ENCODE results near the gene SYS1.
A peak's percentile ranks its signal among the peaks of the same experiment; 100 is the strongest.

SYS1 gene

DNA sequence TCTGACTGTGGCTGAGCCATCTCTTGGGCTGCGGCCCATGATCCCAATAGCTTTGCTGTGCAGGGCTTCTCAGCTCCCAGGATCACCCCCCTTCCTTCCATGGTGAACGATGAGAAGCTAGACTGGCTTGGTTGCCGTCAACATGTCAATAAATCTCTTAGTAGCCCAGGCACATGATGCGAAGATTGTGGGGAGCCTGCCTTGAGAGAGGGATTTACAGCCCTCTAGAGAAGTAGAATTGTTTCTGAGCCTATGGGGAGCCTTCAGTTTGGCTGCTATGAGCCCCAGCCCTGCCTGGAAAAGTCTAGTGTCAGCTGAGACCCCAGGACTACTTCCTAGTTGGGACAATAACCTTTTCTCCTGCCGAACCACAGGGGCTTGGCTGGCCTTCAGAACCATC, 49.7 kb downstream of the SYS1 start:
- no peak for DNase-seq (ENCODE audit: low read depth in 2 of 2, low spot score in 1 of 2)

DNA sequence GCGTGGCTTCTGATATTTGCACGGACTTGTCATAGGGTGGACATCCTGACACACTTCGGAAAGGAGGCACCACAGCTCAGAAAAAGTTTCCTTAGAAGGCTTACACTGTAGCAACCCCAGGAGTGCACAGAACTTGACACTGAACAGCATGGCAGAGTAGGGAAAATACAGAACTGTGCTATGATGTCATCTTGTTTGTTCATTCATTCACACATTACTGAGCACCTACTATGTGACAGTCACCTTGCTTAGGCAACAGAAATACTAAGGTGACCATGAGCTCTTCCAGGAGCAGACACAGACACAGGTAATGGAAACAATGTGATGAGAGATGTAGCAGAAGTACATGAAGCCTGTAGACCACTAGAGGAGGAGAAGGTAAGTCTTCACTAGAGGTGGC, 50.5 kb downstream of the SYS1 start:
- DNase-seq (ENCODE audit: low read depth in 2 of 2, low spot score in 1 of 2), result no peak

DNA sequence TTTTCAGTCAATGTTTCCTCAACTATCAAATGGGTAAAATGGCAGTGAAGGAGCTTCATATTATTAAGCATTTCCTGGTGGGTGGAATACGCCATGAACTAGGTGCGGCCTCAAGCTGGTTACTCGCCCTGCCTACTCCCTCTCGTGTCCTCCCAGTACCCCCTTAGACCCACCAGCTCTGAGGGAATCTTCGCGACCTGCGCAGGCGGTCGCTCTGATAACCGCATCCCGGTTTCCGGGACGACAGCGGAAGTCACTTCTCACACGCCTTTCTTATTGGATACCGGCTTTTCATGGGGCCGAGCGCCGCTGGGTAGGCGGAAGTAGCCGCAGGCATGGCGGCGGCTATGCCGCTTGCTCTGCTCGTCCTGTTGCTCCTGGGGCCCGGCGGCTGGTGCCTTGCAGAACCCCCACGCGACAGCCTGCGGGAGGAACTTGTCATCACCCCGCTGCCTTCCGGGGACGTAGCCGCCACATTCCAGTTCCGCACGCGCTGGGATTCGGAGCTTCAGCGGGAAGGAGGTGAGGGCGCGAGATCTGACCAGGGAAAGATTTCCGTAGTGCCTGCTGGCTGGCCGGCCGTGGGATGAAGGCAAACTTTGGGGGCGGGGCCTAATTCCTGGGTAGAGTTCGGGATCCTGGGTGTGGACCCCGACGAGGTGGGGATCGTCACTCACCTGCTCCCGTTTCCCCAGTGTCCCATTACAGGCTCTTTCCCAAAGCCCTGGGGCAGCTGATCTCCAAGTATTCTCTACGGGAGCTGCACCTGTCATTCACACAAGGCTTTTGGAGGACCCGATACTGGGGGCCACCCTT, 53.1 kb downstream of the SYS1 start, which contains the start of gene PIGT:
TSS of gene PIGT (plus strand) at position 320 of the 816 bp plus-strand sequence. CDS start at position 336, 16 bp downstream.
- peak; percentile 75 to 85 for DNase-seq (ENCODE audit: low read depth in 2 of 2, low spot score in 1 of 2)

DNA sequence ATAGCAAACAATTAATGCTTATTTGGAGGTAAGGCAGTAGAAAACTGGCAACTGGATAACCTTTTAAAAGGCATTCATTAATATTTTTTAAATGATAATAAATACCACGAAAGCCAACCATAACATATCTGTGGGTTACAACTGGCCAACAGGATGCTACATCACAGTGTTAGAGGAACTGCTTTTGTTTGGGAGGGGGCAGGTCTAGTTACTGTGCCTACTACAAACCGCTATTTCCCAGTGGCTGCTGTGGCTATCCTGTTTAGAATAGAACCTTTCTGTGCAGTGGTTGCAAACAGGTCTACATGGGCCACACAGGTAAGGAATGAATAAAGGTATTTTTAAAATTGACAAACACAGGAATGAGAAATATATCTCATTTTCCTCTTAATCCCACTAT, 54.0 kb downstream of the SYS1 start:
- DNase-seq (ENCODE audit: low read depth in 2 of 2, low spot score in 1 of 2), result no peak
